Measurements from ENCODE around the gene CBX8.
"Not testable (repeated sequence)": the region's sequence is repeated elsewhere in the genome, so short reads cannot be mapped to it uniquely, and the experiment has no call there.

The CBX8 gene

GRCh38 chr17:79781736-79782575 lies 14.9 kb downstream of the CBX8 start:
- in situ Hi-C loops (cut with MboI; ENCODE audit: low sequenced_read_pairs) = no loop called here

GRCh38 chr17:79781012-79781650 lies 15.7 kb downstream of the CBX8 start:
- in situ Hi-C loops (cut with MboI; ENCODE audit: low sequenced_read_pairs) = no loop called here

- in situ Hi-C loops (cut with MboI; ENCODE audit: low sequenced_read_pairs) = no loop called here
Observed at GRCh38 chr17:79779661-79780365, 17.1 kb downstream of the CBX8 start.

- in situ Hi-C loops (cut with MboI; ENCODE audit: low sequenced_read_pairs) = no loop called here
Observed at GRCh38 chr17:79779084-79779529, 17.8 kb downstream of the CBX8 start.

GRCh38 chr17:79778504-79779083 lies 18.3 kb downstream of the CBX8 start:
- in situ Hi-C loops (cut with MboI; ENCODE audit: low sequenced_read_pairs) = no loop called here

- in situ Hi-C loops (cut with MboI; ENCODE audit: low sequenced_read_pairs) = no loop called here
Observed at GRCh38 chr17:79777894-79778503, 18.9 kb downstream of the CBX8 start, which contains the start of gene CBX2. Gene CBX2, plus strand, starts transcription at chr17:79778148. Its CDS starts 88 bp downstream, at chr17:79778236.

GRCh38 chr17:79777120-79777893 lies 19.6 kb downstream of the CBX8 start:
- in situ Hi-C loops (cut with MboI; ENCODE audit: low sequenced_read_pairs) = no loop called here

- in situ Hi-C loops (cut with MboI; ENCODE audit: low sequenced_read_pairs) = no loop called here
Observed at GRCh38 chr17:79776376-79777119, 20.3 kb downstream of the CBX8 start.

- in situ Hi-C loops (cut with MboI; ENCODE audit: low sequenced_read_pairs) = no loop called here
Observed at GRCh38 chr17:79775632-79776031, 21.2 kb downstream of the CBX8 start.

GRCh38 chr17:79774561-79774975 lies 22.3 kb downstream of the CBX8 start:
- in situ Hi-C loops (cut with MboI; ENCODE audit: low sequenced_read_pairs) = no loop called here

GRCh38 chr17:79772726-79773125 lies 24.2 kb downstream of the CBX8 start:
- in situ Hi-C loops (cut with MboI; ENCODE audit: low sequenced_read_pairs) = not testable (repeated sequence)

GRCh38 chr17:79771276-79771675 lies 25.6 kb downstream of the CBX8 start:
- in situ Hi-C loops (cut with MboI; ENCODE audit: low sequenced_read_pairs) = no loop called here

- in situ Hi-C loops (cut with MboI; ENCODE audit: low sequenced_read_pairs) = no loop called here
Observed at GRCh38 chr17:79769570-79770506, 27.0 kb downstream of the CBX8 start.

- in situ Hi-C loops (cut with MboI; ENCODE audit: low sequenced_read_pairs) = no loop called here
Observed at GRCh38 chr17:79765708-79766107, 31.2 kb downstream of the CBX8 start.

- in situ Hi-C loops (cut with MboI; ENCODE audit: low sequenced_read_pairs) = no loop called here
Observed at GRCh38 chr17:79761894-79762589, 34.8 kb downstream of the CBX8 start.

GRCh38 chr17:79760197-79760906 lies 36.5 kb downstream of the CBX8 start:
- in situ Hi-C loops (cut with MboI; ENCODE audit: low sequenced_read_pairs) = no loop called here

GRCh38 chr17:79758271-79758670 lies 38.6 kb downstream of the CBX8 start:
- in situ Hi-C loops (cut with MboI; ENCODE audit: low sequenced_read_pairs) = no loop called here
